HFFc6 (cell line): Measurements from ENCODE around the gene CRB2. TPM values are rescaled to one million over a fixed set of nuclear protein-coding genes. Genes with fewer than 3 reads are reported as not detected.

ENCODE experiments used
- DNase-seq: peaks from one replicate; pipeline ENCODE4 v3.0.0-alpha.2; 2018
- H3K27ac Mint-ChIP-seq: 2 replicates; pipeline ENCODE4 v1.8.0; 2020; ENCODE audit warnings: mild to moderate bottlenecking, mixed read lengths
- H3K27me3 Mint-ChIP-seq: 2 replicates; pipeline ENCODE4 v1.8.0; 2021; ENCODE audit warnings: mild to moderate bottlenecking, moderate library complexity, mixed read lengths; ENCODE audit not compliant: insufficient read depth
- H3K36me3 Mint-ChIP-seq: 2 replicates; pipeline ENCODE4 v1.8.0; 2021; ENCODE audit warnings: low read depth, mixed read lengths
- H3K4me1 Mint-ChIP-seq: 2 replicates; pipeline ENCODE4 v1.8.0; 2020; ENCODE audit warnings: low read depth, mixed read lengths
- H3K4me3 Mint-ChIP-seq: 2 replicates; pipeline ENCODE4 v1.8.0; 2020; ENCODE audit warnings: mild to moderate bottlenecking, moderate library complexity, mixed read lengths
- H3K9me3 Mint-ChIP-seq: 2 replicates; pipeline ENCODE4 v1.8.0; 2020; ENCODE audit warnings: mild to moderate bottlenecking, mixed read lengths
- total RNA-seq, 6 experiments: library from RNA; stranded (reverse); fragmentation: NEBNext Ultra II Directional; extraction: Animal tissue kit (Norgen Biotek cat#: 25700); gene quantifications; 2 replicates in 1 of 6; 3 replicates in 5 of 6; pipeline ENCODE4 v1.2.3, GENCODE V29; 2021
- TF ChIP-seq, protein P1 (sequence below): fragments of 200-600 bp; sonication (generic); IDR thresholded peaks from 2 replicates; pipeline ENCODE4 v1.5.0; 2021; ENCODE audit warnings: antibody characterized with exemption, mild to moderate bottlenecking

The CRB2 gene
- total RNA-seq, 6 experiments from 2014 or later: not detected

GRCh38 chr9:123345567-123345955 lies 10.4 kb upstream of the CRB2 start:
- no peak for DNase-seq
- Mint-ChIP-seq H3K36me3 (no peaks in the 10 kb centered on the region), H3K9me3 (no peaks in the 10 kb centered on the region), H3K27me3 (peaks cover 4% of the 10 kb centered on the region), H3K4me3 (no peak overlapping the region), H3K4me1 (no peaks in the 10 kb centered on the region), H3K27ac (no peak overlapping the region)
- TF ChIP-seq, protein P1, sequence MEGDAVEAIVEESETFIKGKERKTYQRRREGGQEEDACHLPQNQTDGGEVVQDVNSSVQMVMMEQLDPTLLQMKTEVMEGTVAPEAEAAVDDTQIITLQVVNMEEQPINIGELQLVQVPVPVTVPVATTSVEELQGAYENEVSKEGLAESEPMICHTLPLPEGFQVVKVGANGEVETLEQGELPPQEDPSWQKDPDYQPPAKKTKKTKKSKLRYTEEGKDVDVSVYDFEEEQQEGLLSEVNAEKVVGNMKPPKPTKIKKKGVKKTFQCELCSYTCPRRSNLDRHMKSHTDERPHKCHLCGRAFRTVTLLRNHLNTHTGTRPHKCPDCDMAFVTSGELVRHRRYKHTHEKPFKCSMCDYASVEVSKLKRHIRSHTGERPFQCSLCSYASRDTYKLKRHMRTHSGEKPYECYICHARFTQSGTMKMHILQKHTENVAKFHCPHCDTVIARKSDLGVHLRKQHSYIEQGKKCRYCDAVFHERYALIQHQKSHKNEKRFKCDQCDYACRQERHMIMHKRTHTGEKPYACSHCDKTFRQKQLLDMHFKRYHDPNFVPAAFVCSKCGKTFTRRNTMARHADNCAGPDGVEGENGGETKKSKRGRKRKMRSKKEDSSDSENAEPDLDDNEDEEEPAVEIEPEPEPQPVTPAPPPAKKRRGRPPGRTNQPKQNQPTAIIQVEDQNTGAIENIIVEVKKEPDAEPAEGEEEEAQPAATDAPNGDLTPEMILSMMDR: no peak

GRCh38 chr9:123346026-123346425 lies 10.0 kb upstream of the CRB2 start:
- H3K4me1 Mint-ChIP-seq: no peaks in the 10 kb centered on the region
- no peaks in the 10 kb centered on the region for H3K36me3 Mint-ChIP-seq
- TF ChIP-seq, protein P1: no peak
- no peak overlapping the region for H3K27ac Mint-ChIP-seq
- peaks cover 8% of the 10 kb centered on the region for H3K27me3 Mint-ChIP-seq
- DNase-seq: no peak
- H3K9me3 Mint-ChIP-seq: no peaks in the 10 kb centered on the region
- no peak overlapping the region for H3K4me3 Mint-ChIP-seq

DNA sequence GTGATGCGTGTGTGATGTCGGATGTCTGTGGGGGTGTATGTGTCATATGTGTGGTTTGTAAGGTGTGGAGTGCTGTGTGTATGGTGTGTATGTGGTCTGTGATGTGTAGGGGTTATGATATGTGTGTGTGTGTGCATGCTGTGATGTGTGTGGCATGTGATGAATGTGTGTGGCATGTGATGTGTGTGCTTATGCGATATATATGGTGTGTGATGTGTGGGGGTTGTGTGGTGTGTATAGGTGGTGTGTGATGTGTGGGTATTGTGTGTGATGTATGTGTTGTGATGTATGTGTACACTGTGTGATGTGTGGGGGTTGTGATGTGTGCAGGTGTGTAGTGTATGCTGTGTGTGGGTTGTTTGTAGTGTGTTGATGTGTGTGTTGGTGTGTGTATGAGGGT lies 9.2 kb upstream of the CRB2 start:
- Mint-ChIP-seq H3K36me3 (no peaks in the 10 kb centered on the region), H3K27me3 (peaks cover 13% of the 10 kb centered on the region), H3K4me1 (no peaks in the 10 kb centered on the region), H3K9me3 (no peaks in the 10 kb centered on the region), H3K4me3 (no peak overlapping the region), H3K27ac (no peak overlapping the region)
- DNase-seq: no peak
- TF ChIP-seq, protein P1: no peak

DNA sequence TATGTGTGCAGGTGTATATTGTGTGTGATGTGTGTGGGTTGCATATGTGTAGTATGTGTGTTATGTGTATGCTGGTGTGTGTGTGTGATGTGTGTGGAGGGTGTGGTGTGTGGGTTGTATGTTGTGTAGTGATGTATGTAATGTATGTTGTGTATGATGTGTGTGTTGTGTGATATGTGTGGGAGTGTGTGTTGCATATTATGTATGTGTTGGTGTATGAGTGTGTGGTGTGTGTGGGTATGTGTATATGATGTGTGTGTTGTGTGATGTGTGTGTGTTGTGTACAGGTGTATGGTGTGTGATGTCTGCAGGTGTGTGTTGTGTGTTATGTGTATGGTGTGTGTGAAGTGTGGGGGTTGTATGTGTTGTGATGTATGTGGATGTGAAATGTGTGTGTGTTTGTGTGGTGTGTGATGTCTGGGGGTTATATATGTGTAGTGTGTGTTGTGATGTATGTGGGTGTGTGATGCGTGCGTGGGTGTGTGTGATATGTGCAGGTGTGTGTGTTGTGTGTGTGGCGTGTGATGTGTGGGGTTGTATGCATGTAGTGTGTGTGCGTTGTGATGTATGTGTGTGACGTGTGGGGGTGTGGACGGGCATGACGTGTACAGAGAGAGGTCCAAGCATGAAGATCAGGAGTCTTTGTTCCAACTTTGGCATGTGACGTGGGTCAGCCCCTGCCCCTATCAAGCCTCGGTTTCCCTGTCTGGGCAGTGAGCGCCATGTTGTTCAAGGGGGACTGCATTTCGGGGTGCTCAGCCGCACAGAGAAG lies 8.5 kb upstream of the CRB2 start:
- no peak for DNase-seq
- Mint-ChIP-seq H3K9me3 (no peaks in the 10 kb centered on the region), H3K27ac (no peak overlapping the region), H3K36me3 (no peaks in the 10 kb centered on the region), H3K4me1 (no peaks in the 10 kb centered on the region), H3K4me3 (no peak overlapping the region), H3K27me3 (peaks cover 13% of the 10 kb centered on the region)
- TF ChIP-seq, protein P1: no peak

GRCh38 chr9:123348317-123348992 lies 7.5 kb upstream of the CRB2 start:
- Mint-ChIP-seq H3K9me3 (no peaks in the 10 kb centered on the region), H3K27me3 (peaks cover 13% of the 10 kb centered on the region), H3K4me1 (no peaks in the 10 kb centered on the region), H3K27ac (no peak overlapping the region), H3K4me3 (no peak overlapping the region), H3K36me3 (no peaks in the 10 kb centered on the region)
- no peak for DNase-seq
- TF ChIP-seq, protein P1: no peak
